Midbrain (tissue), 1 donor: ENCODE results near the gene PITRM1.
"Not testable (repeated sequence)": the region's sequence is repeated elsewhere in the genome, so short reads cannot be mapped to it uniquely, and the experiment has no call there.

ENCODE experiments used
- DNase-seq: peaks from one replicate; lab custom pipeline; 2025; lab: John Stamatoyannopoulos, UW

Gene PITRM1

DNA sequence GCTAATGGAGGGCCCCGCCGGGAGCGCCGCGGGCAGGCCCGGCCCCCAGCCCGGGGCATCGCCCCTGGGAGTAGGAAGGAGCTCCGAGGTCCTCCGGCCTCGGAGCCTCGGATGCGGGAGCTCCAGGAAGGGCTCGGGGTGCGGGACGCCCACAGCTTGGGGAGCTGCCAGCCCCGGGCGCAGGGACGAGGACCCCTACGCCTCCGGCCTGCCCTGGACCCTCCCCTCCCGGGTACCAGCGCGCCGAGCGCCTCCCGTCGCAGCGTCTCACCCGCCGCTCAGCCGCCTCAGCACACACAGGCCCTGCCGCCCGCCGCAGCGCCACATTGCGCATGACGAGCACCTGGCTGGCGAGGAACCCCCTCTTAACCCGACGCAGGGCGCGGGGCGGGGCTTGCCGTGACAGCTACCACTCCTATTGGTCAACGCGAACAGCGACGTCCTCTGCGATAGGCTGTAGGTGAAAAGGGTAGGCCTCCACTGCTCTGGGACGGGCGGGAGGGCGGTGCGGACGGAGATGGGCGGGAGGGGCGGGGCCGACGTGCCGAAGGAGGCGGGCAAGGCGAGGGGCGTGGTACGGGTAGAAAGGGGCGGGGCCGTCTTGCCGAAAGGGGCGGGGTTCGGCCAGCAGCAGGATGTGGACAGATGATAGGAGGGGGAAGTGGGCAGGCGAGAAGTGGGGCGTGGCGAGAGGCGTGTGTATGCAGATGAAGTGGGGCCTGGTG, at the start of gene PITRM1:
Gene PITRM1, minus strand, starts transcription at position 337 of the 725 bp plus-strand sequence. Its CDS starts 10 bp downstream, at position 327.
- DNase-seq = peak; percentile 96

DNA sequence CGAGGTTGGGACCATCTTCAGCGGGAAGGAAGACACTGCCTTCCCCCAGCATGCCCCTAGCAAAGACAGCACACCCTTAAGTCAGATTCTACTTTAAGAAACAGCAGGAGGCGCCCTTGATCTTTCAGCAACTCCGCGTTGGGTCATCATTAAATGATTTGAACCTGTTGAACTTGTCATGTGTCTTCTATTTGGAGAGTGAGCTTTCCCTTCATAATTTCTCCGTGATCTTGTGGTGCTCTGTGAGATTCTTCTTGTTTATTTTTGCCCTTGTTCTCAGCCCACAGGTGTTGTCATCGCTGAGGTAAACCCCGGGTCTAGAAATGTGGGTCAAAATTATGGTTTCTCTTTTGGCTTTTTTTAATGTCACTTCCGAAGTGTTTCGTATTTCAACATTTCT, 49.5 kb upstream of the PITRM1 start:
- no peak for DNase-seq

DNA sequence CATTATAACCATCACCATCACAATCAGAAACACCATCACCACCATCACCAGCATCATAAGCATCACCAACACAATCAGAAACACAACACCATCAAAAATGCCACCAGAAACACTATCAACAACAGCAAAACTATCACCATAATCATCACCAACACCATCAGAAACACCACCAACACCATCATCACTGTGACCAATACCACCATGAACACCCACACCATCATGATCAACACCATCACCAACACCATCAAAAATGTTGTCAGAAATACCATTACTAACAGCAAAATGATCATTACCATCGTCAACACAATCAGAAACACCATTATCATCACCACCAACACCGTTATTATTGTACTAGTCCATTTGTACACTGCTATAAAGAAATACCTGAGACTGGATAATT, 49.0 kb upstream of the PITRM1 start:
- not testable (repeated sequence) for DNase-seq

DNA sequence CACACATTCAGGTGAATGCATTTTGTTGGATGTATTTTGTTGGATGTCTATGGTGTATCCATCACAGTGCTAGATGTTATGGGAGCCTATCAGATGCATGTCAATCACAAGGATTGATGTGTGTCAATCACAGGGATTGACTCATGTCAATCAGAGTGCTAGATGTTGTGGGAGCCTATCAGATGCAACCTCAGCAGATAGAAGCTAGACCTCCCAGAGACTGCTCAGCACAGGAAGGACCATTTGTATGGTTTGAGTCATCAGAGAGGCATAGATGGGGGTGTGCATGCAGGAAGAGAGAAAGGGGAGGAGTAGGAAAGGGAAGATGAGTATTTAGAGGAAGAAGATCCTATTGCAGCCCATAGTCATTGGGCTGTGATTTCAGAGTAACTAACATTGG, 48.3 kb upstream of the PITRM1 start:
- no peak for DNase-seq

- not testable (repeated sequence) for DNase-seq
Observed at GRCh38 chr10:3219021-3219628, 46.5 kb upstream of the PITRM1 start.

GRCh38 chr10:3217853-3218252, 45.3 kb upstream of the PITRM1 start:
- no peak for DNase-seq

DNA sequence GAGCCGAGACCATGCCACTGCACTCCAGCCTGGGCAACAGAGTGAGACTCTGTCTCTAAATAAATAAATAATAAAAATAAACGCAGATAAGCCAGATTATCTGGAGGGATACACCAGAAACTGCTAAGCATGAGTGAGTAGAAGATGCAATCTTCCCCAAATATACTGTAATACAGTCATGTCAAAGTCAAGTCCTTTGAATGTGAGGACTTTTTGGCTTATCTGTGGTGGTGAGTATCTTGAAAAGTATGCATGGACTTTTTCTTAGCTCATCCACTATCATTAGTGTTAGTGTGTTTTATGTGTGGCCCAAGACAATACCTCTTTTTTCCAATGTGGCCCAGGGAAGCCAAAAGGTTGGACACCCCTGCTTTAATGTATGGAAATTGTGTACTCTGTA, 44.7 kb upstream of the PITRM1 start:
- DNase-seq = no peak

DNA sequence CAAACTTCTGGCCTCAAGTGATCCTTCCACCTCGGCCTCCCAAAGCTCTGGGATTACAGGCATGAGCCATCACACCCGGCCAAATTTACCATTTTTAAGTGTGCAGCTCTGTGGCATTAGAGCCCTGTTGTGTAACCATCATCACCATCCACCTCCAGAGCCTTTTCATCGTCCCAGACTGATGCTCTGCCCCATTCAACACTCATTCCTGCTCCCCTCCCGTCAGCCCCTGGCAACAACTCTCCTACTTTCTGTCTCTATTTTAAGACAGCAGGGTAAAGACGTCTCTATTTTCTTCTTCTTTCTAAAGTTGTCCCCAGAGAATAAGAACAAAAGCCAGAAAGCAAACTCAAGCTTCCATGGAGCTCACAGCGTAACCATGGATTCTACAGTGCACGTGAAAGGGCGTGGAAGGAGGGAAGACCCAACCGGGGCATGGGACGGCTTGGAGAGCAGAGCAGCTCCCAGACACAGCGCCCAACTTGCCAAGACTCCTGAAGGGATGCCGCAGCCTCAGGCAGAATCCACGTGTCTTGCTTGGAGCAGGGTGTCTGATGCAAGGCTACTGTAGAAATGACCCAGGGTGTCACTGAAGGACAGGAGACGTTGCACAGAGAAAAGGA, 42.7 kb upstream of the PITRM1 start:
- peak; percentile 13 for DNase-seq

GRCh38 chr10:3213758-3214515, 41.4 kb upstream of the PITRM1 start:
- no peak for DNase-seq

DNA sequence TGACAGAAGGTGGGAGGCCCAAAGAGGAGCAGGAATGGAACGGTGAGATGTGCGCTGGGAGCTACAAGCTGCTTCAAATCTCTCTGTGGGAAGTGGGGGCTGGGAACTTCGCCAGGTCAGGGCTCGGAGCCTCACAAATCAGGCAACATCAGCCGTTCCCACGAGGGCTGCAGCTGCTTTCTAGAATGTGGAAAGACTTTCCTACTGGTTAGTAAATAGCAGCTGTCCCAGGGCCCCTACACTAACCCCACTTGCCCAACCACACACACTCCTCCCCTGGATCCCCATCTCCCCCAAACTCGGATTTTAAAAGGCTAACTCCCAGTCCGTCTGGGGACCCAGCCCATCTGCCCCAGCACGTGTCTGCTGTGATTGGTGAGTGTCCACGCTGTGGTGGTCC, 40.6 kb upstream of the PITRM1 start:
- no peak for DNase-seq

DNA sequence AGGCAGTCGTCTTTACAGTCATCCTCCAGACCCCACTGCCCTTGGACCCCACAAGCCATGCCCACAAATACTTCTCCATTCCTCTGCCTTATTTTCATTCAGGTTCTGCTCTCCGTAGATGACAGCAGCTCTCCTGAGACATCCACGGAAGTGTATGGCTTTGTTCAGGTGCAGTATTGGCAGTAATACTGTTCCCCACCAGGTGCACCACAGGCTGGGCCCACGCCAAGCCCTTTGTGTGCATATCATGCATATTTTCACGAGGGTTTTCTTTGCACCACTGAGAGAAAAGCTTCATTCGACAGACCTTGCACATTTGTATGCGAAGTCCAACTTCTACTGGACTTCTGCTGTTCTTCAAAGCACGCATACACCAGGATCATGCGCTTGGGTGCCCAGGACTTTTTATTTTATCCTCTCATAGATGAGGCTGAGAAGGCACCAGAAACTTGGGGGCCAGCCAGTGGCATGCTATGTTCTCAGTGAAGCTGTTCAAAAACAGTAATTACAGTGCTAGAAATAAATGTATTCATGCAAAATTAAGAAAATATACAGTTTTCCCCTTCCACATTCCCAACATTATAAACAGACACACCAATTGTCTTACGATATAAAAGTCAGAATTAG, 37.8 kb upstream of the PITRM1 start:
- no peak for DNase-seq

DNA sequence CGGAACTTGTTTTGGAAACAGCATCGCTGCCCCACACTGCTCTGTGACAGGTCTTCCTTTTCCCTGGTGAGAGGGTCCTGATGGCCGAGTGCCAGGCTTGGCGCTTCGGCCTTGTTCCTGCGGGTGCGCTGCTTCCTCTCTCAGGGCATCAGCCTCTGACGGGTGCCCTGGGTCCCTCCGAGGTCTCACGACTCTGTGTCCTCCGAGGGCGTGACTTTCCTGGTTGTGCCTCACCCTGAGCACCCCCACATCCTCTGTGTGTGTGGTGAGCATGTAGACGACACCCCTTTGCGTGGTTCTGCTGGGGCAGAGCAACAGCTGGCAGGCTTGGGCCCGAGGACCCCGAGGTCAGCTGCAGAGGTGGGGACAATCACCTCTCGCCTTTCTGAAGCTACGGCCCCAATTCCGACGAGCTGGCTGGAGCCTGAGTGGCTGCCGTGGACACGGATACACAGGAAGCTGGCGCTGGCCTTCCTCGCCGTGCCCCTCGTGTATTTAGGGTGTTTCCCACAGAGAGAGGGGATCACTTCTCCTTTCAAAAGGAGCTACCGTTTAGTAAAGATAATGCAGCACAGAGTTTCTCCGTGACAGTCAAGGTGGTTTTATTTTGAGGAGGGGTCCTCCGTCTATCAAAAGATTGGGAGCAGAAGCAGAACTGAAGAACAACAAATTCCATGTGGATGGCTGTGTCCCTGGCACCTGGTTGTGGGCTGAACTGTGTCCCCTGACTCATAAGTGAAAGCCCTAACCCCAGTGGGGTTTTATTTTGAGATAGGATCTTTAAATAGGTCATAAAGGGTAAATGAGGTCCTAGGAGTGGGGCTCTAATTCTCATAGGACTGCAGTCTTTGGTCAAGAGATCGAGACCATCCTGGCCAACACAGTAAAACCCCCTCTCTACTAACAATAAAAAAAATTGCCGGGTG, 36.2 kb upstream of the PITRM1 start:
- no peak for DNase-seq

GRCh38 chr10:3207351-3207750, 34.8 kb upstream of the PITRM1 start:
- no peak for DNase-seq

GRCh38 chr10:3206511-3207157, 34.1 kb upstream of the PITRM1 start:
- no peak for DNase-seq

GRCh38 chr10:3203972-3204371, 31.4 kb upstream of the PITRM1 start:
- no peak for DNase-seq

- no peak for DNase-seq
Observed at GRCh38 chr10:3203016-3203811, 30.6 kb upstream of the PITRM1 start.

GRCh38 chr10:3201796-3202195, 29.2 kb upstream of the PITRM1 start:
- DNase-seq = no peak

GRCh38 chr10:3199488-3199887, 26.9 kb upstream of the PITRM1 start:
- DNase-seq = no peak

- DNase-seq = no peak
Observed at GRCh38 chr10:3198900-3199299, 26.3 kb upstream of the PITRM1 start.
